Keratinocyte (primary cell): ENCODE data around the gene NTSR1.
A peak's percentile ranks its signal among the peaks of the same experiment; 100 is the strongest.

Experiments
- CTCF ChIP-seq, 3 experiments: IDR thresholded peaks in 1 of 3; conservative IDR thresholded peaks in 1 of 3; optimal IDR thresholded peaks in 1 of 3; 2 replicates in 2 of 3; 3 replicates in 1 of 3; pipeline versions ENCODE3 to v1.5.1; 2011; ENCODE audit warnings: low read length in 3 of 3, mild to moderate bottlenecking in 3 of 3, moderate library complexity in 2 of 3, control low read depth in 1 of 3, inconsistent platforms in 1 of 3; ENCODE audit not compliant: insufficient read depth in 2 of 3; ENCODE audit errors: extremely low read depth in 1 of 3
- EZH2 ChIP-seq: IDR thresholded peaks from one replicate; pipeline ENCODE4 v1.6.1; 2012; ENCODE audit warnings: inconsistent platforms, mild to moderate bottlenecking, low read length, moderate library complexity

- TF ChIP-seq CTCF (optimal IDR thresholded peaks at IDR 0.05 in 1 of 3, IDR thresholded peaks at IDR 0.05 in 1 of 3, conservative IDR thresholded peaks at IDR 0.05 in 1 of 3; ENCODE audit: extremely low read depth in 1 of 3, insufficient read depth in 2 of 3, low read length in 3 of 3) = peak in 1 of 3 experiments; percentile 22
- no peak for TF ChIP-seq EZH2
Observed at GRCh38 chr20:62666736-62667529, 41.7 kb upstream of the NTSR1 start.
